ENCODE results near the gene SLC24A3. TPM values are rescaled to one million over a fixed set of nuclear protein-coding genes. Genes with fewer than 3 reads are reported as not detected.

SLC24A3 gene
- total RNA-seq, 1 donor from 2014 or later, result 7.1 TPM

- DNase-seq, result no peak
These were observed 129.1 kb downstream of the SLC24A3 start for GRCh38 chr20:19341348-19342053.

- no peak for DNase-seq
These were observed 131.9 kb downstream of the SLC24A3 start for GRCh38 chr20:19344341-19344740.

- no peak for DNase-seq
These were observed 135.6 kb downstream of the SLC24A3 start for GRCh38 chr20:19347943-19348456.

- no peak for DNase-seq
These were observed 136.1 kb downstream of the SLC24A3 start for GRCh38 chr20:19348582-19348981.

DNA sequence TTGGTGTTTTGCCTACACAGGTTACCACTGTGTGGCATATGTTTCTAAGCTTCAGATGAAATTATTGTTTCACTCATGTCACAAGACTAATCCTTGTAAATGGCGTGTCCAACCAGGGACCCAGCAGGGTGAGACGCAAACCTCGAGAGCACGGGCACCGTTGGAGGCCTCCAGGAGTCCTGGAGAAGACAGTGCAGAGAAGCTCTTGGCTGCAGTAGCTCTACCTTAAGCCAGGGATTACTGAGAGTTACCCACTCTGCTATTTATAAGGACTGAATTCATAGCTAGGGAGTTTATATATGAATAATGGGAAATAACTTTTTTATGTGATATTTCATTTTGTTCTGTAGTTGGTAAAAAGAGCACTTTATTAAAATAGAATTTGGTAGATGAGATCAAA is 137.4 kb downstream of the SLC24A3 start:
- DNase-seq, result no peak

- DNase-seq, result no peak
These were observed 139.1 kb downstream of the SLC24A3 start for GRCh38 chr20:19351542-19351941.

GRCh38 chr20:19354950-19355349 is 142.5 kb downstream of the SLC24A3 start:
- DNase-seq, result no peak

DNA sequence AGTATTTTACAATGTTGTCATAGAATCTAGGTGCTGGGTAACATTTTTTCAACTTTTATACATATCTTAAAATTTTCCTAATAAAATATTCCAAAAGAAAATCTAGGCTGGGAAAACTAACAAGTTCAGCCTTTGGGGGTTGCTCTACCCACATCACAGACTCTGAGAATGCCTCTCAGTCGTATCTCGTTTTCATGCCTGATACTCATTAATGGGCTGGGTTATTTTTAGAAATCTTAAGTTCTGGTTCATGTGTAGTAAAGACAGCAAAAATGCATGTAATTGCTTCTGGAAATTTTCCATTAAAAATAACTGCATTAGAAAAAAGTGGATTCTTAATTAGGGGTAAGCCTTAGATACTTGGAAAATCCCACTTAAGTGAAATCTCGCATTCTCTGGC is 149.3 kb downstream of the SLC24A3 start:
- peak; percentile 14 for DNase-seq

DNA sequence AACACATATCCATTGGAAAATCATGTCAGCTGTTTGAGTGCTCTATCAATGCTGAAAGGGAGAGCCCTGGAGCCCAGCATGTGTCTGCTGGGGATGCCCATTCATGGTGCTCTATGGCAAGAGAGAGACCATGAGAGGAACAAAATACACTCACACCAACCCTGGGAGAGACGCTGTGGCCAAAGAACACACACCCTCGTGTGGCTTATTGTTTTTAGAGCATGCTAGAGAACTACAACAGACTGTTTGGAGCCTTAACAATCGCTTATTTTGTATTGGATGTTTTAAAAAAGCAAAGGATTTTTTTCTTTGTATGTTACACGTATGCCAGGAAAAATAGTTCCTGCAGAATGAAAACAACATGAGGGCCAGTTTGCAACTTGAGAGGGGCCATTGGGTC is 151.0 kb downstream of the SLC24A3 start:
- DNase-seq, result no peak

GRCh38 chr20:19367591-19367990 is 155.1 kb downstream of the SLC24A3 start:
- no peak for DNase-seq

- no peak for DNase-seq
These were observed 155.9 kb downstream of the SLC24A3 start for GRCh38 chr20:19368351-19368750.

GRCh38 chr20:19370076-19371075 is 157.9 kb downstream of the SLC24A3 start:
- DNase-seq, result no peak

- DNase-seq, result no peak
These were observed 158.7 kb downstream of the SLC24A3 start for GRCh38 chr20:19371112-19371511.

DNA sequence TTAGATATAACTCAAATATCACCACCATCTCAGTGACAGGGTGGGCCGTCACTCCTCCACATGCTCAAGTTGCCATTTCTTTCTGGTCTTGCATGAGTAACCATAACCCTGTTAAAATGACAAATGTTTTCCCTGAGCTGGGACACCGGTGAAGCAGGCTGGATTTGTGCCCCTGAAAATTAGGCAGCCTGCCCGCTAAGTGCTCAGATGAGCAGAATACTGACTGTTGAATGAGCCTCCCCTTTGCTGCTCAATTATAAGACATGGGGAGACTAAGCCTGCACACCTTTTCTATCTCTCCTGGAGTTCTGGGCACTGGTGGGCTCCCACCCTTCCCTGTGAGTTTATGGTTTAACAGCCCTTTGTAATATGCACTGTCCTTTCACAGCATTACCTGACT is 161.8 kb downstream of the SLC24A3 start:
- DNase-seq, result no peak

- no peak for DNase-seq
These were observed 163.0 kb downstream of the SLC24A3 start for GRCh38 chr20:19375395-19375794.

DNA sequence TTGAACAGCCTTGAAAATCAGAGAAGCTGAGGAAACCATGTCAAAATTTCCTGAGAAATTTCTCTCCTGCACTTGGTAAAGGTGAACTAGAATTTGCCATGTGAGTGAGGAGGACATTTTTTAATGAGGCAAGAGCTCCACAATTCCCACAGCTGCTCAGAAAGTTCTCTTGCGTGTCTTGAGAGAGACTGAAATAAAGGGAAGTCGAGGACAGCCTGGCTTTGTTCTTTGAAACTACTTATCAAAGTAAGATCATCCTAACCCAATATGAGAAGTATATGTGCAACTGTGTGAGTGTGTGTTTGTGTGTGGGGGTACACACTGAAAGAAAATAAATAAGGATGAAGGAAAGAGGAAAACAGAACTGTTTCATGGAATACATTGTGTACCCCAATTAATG is 163.4 kb downstream of the SLC24A3 start:
- no peak for DNase-seq

GRCh38 chr20:19376451-19377229 is 164.2 kb downstream of the SLC24A3 start:
- no peak for DNase-seq

DNA sequence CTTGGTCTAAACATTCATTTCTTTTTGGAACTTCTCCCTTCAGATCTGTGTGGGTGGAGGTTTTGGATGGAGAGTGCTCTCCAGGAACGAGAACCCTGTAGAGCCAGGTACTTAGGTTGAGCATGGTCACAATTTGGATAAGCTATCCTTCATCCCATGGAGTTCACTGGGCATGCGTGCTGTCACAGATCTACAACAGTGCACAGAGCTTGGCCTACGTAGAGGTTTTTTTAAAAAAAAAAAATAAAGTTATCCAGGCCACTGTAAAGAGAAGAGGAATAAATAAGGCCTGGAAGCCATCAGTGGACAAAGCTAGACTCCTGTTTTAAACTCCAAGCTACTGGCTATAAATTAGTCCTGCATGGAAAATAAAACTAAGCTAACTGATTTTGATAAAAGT is 165.6 kb downstream of the SLC24A3 start:
- no peak for DNase-seq

- no peak for DNase-seq
These were observed 167.8 kb downstream of the SLC24A3 start for GRCh38 chr20:19380211-19380610.

DNA sequence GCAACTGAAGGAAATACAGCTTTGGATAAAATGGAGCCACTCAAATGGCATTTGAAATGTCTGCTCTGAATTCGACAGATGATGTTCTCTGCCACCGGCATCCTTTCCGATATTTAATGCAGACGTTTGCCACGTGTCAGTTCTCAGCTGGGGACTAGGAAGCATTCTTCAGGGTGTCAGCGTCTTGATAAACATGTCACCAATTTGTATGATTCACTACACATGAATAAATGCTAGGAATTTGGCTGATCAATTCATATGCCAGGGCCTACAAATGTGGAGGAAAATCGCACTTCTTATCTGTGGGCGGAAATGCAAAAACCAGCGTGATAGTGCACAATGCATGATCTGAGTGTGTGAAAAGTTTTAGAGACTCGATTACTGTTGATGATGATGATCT is 169.5 kb downstream of the SLC24A3 start:
- no peak for DNase-seq

DNA sequence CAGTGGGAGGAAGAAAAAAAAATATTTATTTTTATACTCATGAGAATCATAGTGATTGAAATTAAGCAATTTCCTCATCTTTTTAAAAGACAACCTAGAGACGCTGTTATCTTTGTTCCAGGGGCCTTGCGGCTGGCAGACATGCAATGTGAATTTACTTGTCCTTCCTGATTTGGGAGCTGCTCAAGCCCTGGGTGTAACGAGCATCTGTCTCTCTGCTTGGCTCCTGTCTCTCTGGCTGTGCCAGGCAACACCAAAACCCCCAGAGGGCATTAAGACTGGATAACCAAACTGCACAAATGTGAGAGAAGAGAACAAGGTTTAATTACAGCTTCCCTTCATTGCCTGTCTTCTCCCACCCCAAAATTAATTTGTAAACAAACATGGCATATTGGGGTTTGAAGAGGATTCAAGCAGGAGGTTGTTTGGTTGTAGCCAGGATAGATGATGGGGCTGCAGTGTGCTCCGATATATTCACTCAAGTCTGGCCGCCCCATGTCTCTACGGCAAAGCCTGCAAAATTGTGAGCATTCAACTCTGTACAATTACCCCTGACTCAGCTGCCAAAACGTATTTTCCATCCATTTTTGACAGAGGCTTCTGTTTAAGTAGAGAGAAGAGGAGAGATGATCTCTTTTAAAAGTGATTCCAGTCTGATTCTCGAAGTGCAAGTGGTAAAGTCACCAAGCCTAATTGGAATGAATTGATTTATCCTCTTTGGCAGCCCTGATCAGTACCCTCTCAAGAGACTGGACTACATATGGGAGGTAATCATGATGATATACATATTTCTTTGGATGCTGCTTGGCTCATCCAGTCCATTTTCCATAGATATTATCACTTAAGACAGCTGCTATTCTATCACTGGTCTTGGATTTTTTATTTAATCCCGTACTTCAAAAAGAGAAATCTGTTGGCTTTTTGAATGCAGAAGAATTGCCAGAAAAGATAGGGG is 170.2 kb downstream of the SLC24A3 start:
- peak; percentile 15 for DNase-seq
